ENCODE results near the gene TAOK1. TPM values are rescaled to one million over a fixed set of nuclear protein-coding genes. Genes with fewer than 3 reads are reported as not detected.

The TAOK1 gene
- total and polyA plus RNA-seq, 2 of the 13 experiments (the other 11 are each of a cell fraction or from before 2014, with no cell fraction given), result 14.1 to 23.0 TPM

GRCh38 chr17:29569245-29569950 lies 179.2 kb downstream of the TAOK1 start:
- Histone ChIP-seq H3K4me1 (ENCODE audit: insufficient read depth, low read length) (peaks cover 36% of the 10 kb centered on the region), H3K27ac (ENCODE audit: extremely low read length, insufficient read depth, low read length) (peak overlapping the region; percentile 56), H3K79me2 (ENCODE audit: insufficient read depth, low read length) (no peaks in the 10 kb centered on the region), H3K4me2 (ENCODE audit: low read depth, low read length) (peak overlapping the region; percentile 85), H4K20me1 (ENCODE audit: insufficient read depth, low read length) (no peaks in the 10 kb centered on the region), H3K27me3 (ENCODE audit: control insufficient read depth in 1 of 2, insufficient read depth in 2 of 2, low read length in 2 of 2) (no peaks in the 10 kb centered on the region), H3K9me3 (ENCODE audit: low read length) (no peaks in the 10 kb centered on the region), H3K4me3 (replicated peaks in 1 of 3; ENCODE audit: insufficient read depth in 1 of 3, low read depth in 2 of 3, low read length in 3 of 3) (peak overlapping the region; percentile 72 to 94 (median 84)), H3K36me3 (replicated peaks in 1 of 2; ENCODE audit: control insufficient read depth in 1 of 2, insufficient read depth in 2 of 2, low read length in 2 of 2) (no peaks in the 10 kb centered on the region; a peak in 1 of 5 replicates), H3K9ac (ENCODE audit: insufficient read depth, low read depth, low read length) (peak overlapping the region; percentile 79), H2AFZ (ENCODE audit: low read length) (no peak overlapping the region)
- FAIRE-seq (no peak), DNase-seq (ENCODE audit: low spot score) (no peak), ATAC-seq (peak; percentile 1; the same call in 2 of the 3 replicates)
- in situ Hi-C loops (cut with HindIII; ENCODE audit: extremely low pct_ligation_motif_present, low pct_unique_long_range_greater_than_20kb), result no loop called here
- no TSS peak for BruUV-seq (replicated peaks)
- intact Hi-C loops (cut with micrococcal nuclease; ENCODE audit: unreplicated experiment), result loop anchor here (10.0 kb wide), 1 partner anchor 275 kb away; the partner anchor contains the start of gene NUFIP2
- 77% methylated on average over 13 of the region's 14 CpGs for WGBS (ENCODE audit: low lambda C conversion rate)
- CTCF ChIA-PET (ENCODE audit: low intra/inter-chr PET ratio, low total read pairs), result interaction anchor here (1.3 kb wide), 1 partner anchor 11 kb away, joined by 3 read pairs; no protein-coding TSS in a partner anchor
- POLR2A ChIA-PET, result interaction anchor here (1.6 kb wide), 1 partner anchor 179 kb away, joined by 7 read pairs; the partner anchor contains the start of gene TAOK1
- TF ChIP-seq SYNCRIP (IDR thresholded peaks at IDR 0.05; ENCODE audit: insufficient read depth, low read depth, low read length) (no peak), ATF7 (IDR thresholded peaks at IDR 0.05) (no peak), ATF7 (CRISPR knock-in tag; IDR thresholded peaks at IDR 0.05) (no peak), E2F2 (CRISPR knock-in tag; IDR thresholded peaks at IDR 0.05; ENCODE audit: borderline replicate concordance) (no peak), POLR2AphosphoS2 (IDR thresholded peaks at IDR 0.05; ENCODE audit: low read depth, low read length) (no peak), ZNF430 (CRISPR knock-in tag; IDR thresholded peaks at IDR 0.05) (0 out of 2 replicates have a peak, but pooled peaks have one; percentile 38), KAT8 (CRISPR knock-in tag; IDR thresholded peaks at IDR 0.05) (no peak), U2AF1 (optimal IDR thresholded peaks at IDR 0.05; ENCODE audit: low read depth, low read length) (no peak), ZBTB7A (CRISPR knock-in tag; IDR thresholded peaks at IDR 0.05) (no peak), NR1H2 (CRISPR knock-in tag; IDR thresholded peaks at IDR 0.05; ENCODE audit: borderline replicate concordance, low read depth) (no peak), ZNF557 (CRISPR knock-in tag; IDR thresholded peaks at IDR 0.05) (no peak), IRX3 (CRISPR knock-in tag; IDR thresholded peaks at IDR 0.05; ENCODE audit: borderline replicate concordance, low read depth) (no peak), RXRB (CRISPR knock-in tag; IDR thresholded peaks at IDR 0.05; ENCODE audit: borderline replicate concordance) (no peak), SPEN (CRISPR knock-in tag; IDR thresholded peaks at IDR 0.05; ENCODE audit: low read depth) (no peak), ZNF350 (CRISPR knock-in tag; IDR thresholded peaks at IDR 0.05; ENCODE audit: borderline replicate concordance, low read depth) (0 out of 2 replicates have a peak, but pooled peaks have one; percentile 15), SP140L (CRISPR knock-in tag; IDR thresholded peaks at IDR 0.05; ENCODE audit: borderline replicate concordance) (no peak), KDM5B (CRISPR knock-in tag; IDR thresholded peaks at IDR 0.05; ENCODE audit: borderline replicate concordance) (no peak), ZNF563 (CRISPR knock-in tag; IDR thresholded peaks at IDR 0.05) (no peak), ZNF747 (CRISPR knock-in tag; IDR thresholded peaks at IDR 0.05; ENCODE audit: borderline replicate concordance) (peak; percentile 41; the same call in 1 of the 2 replicates), ZNF724P (CRISPR knock-in tag; IDR thresholded peaks at IDR 0.05; ENCODE audit: borderline replicate concordance) (0 out of 2 replicates have a peak, but pooled peaks have one; percentile 2)
- TF ChIP-seq, protein P1, sequence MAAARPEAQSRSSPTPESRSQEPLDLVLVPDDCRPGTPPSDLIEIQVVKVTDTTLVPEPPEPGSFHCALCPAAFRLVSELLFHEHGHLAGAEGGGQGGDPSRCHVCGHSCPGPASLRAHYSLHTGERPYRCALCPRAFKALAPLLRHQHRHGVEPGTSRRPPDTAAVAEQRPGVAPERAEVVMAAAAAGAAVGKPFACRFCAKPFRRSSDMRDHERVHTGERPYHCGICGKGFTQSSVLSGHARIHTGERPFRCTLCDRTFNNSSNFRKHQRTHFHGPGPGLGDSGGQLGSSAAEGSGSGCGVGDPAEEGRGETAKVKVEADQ (CRISPR knock-in tag; IDR thresholded peaks at IDR 0.05; ENCODE audit: borderline replicate concordance), result no peak

Data from HepG2 (cell line).